22Rv1 (cell line): ENCODE measurements around the gene EPS8L2.

ENCODE experiments used
- CTCF ChIP-seq: fragments of 450-650 bp; IDR thresholded peaks from 2 replicates; pipeline ENCODE4 v1.5.1; 2017; ENCODE audit warnings: mild to moderate bottlenecking
- ZFX ChIP-seq: fragments of 450-650 bp; IDR thresholded peaks from 2 replicates; pipeline ENCODE4 v1.6.1; 2017; ENCODE audit warnings: antibody characterized with exemption, borderline replicate concordance

GRCh38 chr11:699116-699508, 6.9 kb upstream of the EPS8L2 start:
- TF ChIP-seq CTCF (no peak), ZFX (no peak)
